HepG2 (cell line): ENCODE data around the gene ADARB2. TPM values are rescaled to one million over a fixed set of nuclear protein-coding genes. Genes with fewer than 3 reads are reported as not detected.

Source experiments
- ATAC-seq: fragments of 200-7000 bp; cut with Tn5 transposase; 3 replicates; pipeline ENCODE4 v1.9.1; 2020; ENCODE audit warnings: mild to moderate bottlenecking, moderate library complexity
- BruUV-seq: library from RNA; stranded (reverse); fragments of 400-500 nt; replicated peaks from 2 replicates; lab custom pipeline; 2021; lab: Mats Ljungman, UMichigan
- CTCF ChIA-PET: fragments of 300-600 bp; formaldehyde crosslinking; extraction: SDS; loops from one replicate; lab custom pipeline; 2021; ENCODE audit warnings: low total read pairs, inconsistent platforms, low intra/inter-chr PET ratio; lab: Yijun Ruan, JAX
- POLR2A ChIA-PET: fragments of 350-600 bp; sonication (Branson Sonifier 250); formaldehyde crosslinking; loops from one replicate; lab custom pipeline; 2020; ENCODE audit warnings: antibody characterized with exemption, inconsistent platforms; lab: Yijun Ruan, JAX
- DNase-seq: peaks from one replicate; pipeline ENCODE4 v3.0.0-alpha.2; 2015; ENCODE audit warnings: low spot score
- FAIRE-seq: peaks from 3 replicates; lab custom pipeline; 2011; peaks lifted over from hg19 to GRCh38; lab: Jason Lieb, UNC
- H2AFZ ChIP-seq: one replicate; pipeline ENCODE4 v1.6.1; 2011; ENCODE audit warnings: low read length, inconsistent platforms
- H3K27ac ChIP-seq: fragments of 300-600 bp; 3 replicates; pipeline ENCODE4 v1.8.0; 2011; ENCODE audit warnings: mixed run types, mild to moderate bottlenecking, mixed read lengths, low read length, inconsistent platforms; ENCODE audit not compliant: insufficient read depth; ENCODE audit errors: extremely low read length
- H3K27me3 ChIP-seq, 2 experiments: fragments of 200-600 bp in 1 of 2; 2 replicates in 1 of 2; 3 replicates in 1 of 2; pipeline versions ENCODE4 v1.6.0 to v1.8.0; 2011; ENCODE audit warnings: low read length in 2 of 2, mild to moderate bottlenecking in 2 of 2, moderate library complexity in 2 of 2, inconsistent platforms in 1 of 2; ENCODE audit not compliant: insufficient read depth in 2 of 2, control insufficient read depth in 1 of 2
- H3K36me3 ChIP-seq, 2 experiments: fragments of 200-600 bp in 1 of 2; replicated peaks in 1 of 2; 2 replicates in 1 of 2; 3 replicates in 1 of 2; pipeline versions ENCODE4 v1.5.1 to v1.8.0; 2011; ENCODE audit warnings: low read length in 2 of 2, inconsistent platforms in 1 of 2; ENCODE audit not compliant: insufficient read depth in 2 of 2, control insufficient read depth in 1 of 2
- H3K4me1 ChIP-seq: 2 replicates; pipeline ENCODE4 v1.5.1; 2012; ENCODE audit warnings: low read length, inconsistent platforms; ENCODE audit not compliant: insufficient read depth
- H3K4me2 ChIP-seq: 2 replicates; pipeline ENCODE4 v1.6.0; 2011; ENCODE audit warnings: low read depth, low read length, inconsistent platforms
- H3K4me3 ChIP-seq, 3 experiments: fragments of 200-600 bp in 1 of 3; sonication (generic), shearing (Covaris generic) in 1 of 3; replicated peaks in 1 of 3; 2 replicates each; pipeline ENCODE4 v1.5.1; 2011 to 2016; ENCODE audit warnings: low read length in 3 of 3, inconsistent platforms in 2 of 3, low read depth in 2 of 3, mild to moderate bottlenecking in 2 of 3, control low read depth in 1 of 3, mixed read lengths in 1 of 3; ENCODE audit not compliant: insufficient read depth in 1 of 3
- H3K79me2 ChIP-seq: one replicate; pipeline ENCODE4 v1.6.1; 2011; ENCODE audit warnings: low read length, inconsistent platforms; ENCODE audit not compliant: insufficient read depth
- H3K9ac ChIP-seq: 2 replicates; pipeline ENCODE4 v1.6.0; 2011; ENCODE audit warnings: mild to moderate bottlenecking, low read depth, low read length, inconsistent platforms; ENCODE audit not compliant: insufficient read depth
- H3K9me3 ChIP-seq: 2 replicates; pipeline ENCODE4 v1.5.1; 2012; ENCODE audit warnings: mild to moderate bottlenecking, low read length
- H4K20me1 ChIP-seq: 2 replicates; pipeline ENCODE4 v1.6.0; 2011; ENCODE audit warnings: inconsistent platforms, mild to moderate bottlenecking, low read length, moderate library complexity; ENCODE audit not compliant: insufficient read depth
- ATF7 ChIP-seq, 2 experiments: fragments of 450-650 bp in 1 of 2; sonication (generic) in 1 of 2; formaldehyde crosslinking in 1 of 2; IDR thresholded peaks; 2 replicates each; pipeline versions ENCODE4 v1.4.0 to v1.6.1; 2016 to 2020; ENCODE audit warnings: antibody characterized with exemption in 1 of 2, mild to moderate bottlenecking in 1 of 2, missing genetic modification reagents in 1 of 2
- BCL6 ChIP-seq: IDR thresholded peaks from 2 replicates; pipeline ENCODE4 v1.6.1; 2016; ENCODE audit warnings: missing genetic modification reagents, missing compliant biosample characterization
- BHLHE40 ChIP-seq: IDR thresholded peaks from 2 replicates; pipeline ENCODE4 v1.6.1; 2011; ENCODE audit warnings: low read length, improper control_type of control experiment
- CAMTA2 ChIP-seq: sonication (generic); formaldehyde crosslinking; IDR thresholded peaks from 2 replicates; pipeline ENCODE4 v1.4.0; 2020; ENCODE audit warnings: mild to moderate bottlenecking, missing genetic modification reagents, borderline replicate concordance
- DNMT3B ChIP-seq: conservative IDR thresholded peaks from 2 replicates; pipeline ENCODE4 v1.6.1; 2016; ENCODE audit warnings: missing biosample characterization, control low read depth
- HDAC2 ChIP-seq: sonication (generic); formaldehyde crosslinking; IDR thresholded peaks from 2 replicates; pipeline ENCODE4 v1.4.0; 2020; ENCODE audit warnings: missing genetic modification reagents
- IKZF1 ChIP-seq: fragments of 450-650 bp; IDR thresholded peaks from 2 replicates; pipeline ENCODE4 v1.7.1; 2016
- JARID2 ChIP-seq: sonication (generic); formaldehyde crosslinking; IDR thresholded peaks from 2 replicates; pipeline ENCODE4 v1.8.1; 2023; ENCODE audit warnings: missing genetic modification reagents, inconsistent platforms; ENCODE audit not compliant: insufficient replicate concordance
- KDM5A ChIP-seq: fragments of 200-600 bp; sonication (generic); IDR thresholded peaks from 2 replicates; pipeline ENCODE4 v1.7.0; 2018; ENCODE audit warnings: antibody characterized with exemption, mild to moderate bottlenecking, low read length, borderline replicate concordance
- KLF9 ChIP-seq: IDR thresholded peaks from 2 replicates; pipeline ENCODE4 v1.6.1; 2016; ENCODE audit warnings: low read depth
- MAFG ChIP-seq: sonication (generic); formaldehyde crosslinking; IDR thresholded peaks from 2 replicates; pipeline ENCODE4 v1.5.1; 2020; ENCODE audit warnings: mild to moderate bottlenecking, missing genetic modification reagents
- MEIS2 ChIP-seq: sonication (generic); formaldehyde crosslinking; IDR thresholded peaks from 2 replicates; pipeline ENCODE4 v1.9.0; 2021; ENCODE audit warnings: mild to moderate bottlenecking, missing genetic modification reagents
- NFE2L2 ChIP-seq: fragments of 150-350 bp; IDR thresholded peaks from 2 replicates; pipeline ENCODE4 v1.6.1; 2014; ENCODE audit warnings: low read length
- ZNF253 ChIP-seq: sonication (generic); formaldehyde crosslinking; IDR thresholded peaks from 2 replicates; pipeline ENCODE4 v1.8.0; 2022; ENCODE audit warnings: mild to moderate bottlenecking, missing genetic modification reagents, borderline replicate concordance
- ZNF33B ChIP-seq: sonication (generic); formaldehyde crosslinking; IDR thresholded peaks from 2 replicates; pipeline ENCODE4 v1.5.1; 2020; ENCODE audit warnings: mild to moderate bottlenecking, missing genetic modification reagents
- WGBS: methylation state at CpG from one replicate; pipeline ENCODE4 v1.1.6; 2017; ENCODE audit warnings: low lambda C conversion rate; 5-methylcytosine and 5-hydroxymethylcytosine counted together
- in situ Hi-C: cut with HindIII; loops from 2 replicates; pipeline ENCODE4 v1.10.0; 2017; ENCODE audit warnings: low pct_unique_long_range_greater_than_20kb; ENCODE audit not compliant: extremely low pct_ligation_motif_present
- intact Hi-C: fragments of 100-400 bp; cut with micrococcal nuclease; formaldehyde crosslinking; loops from one replicate; pipeline ENCODE4 v1.10.0; 2022; ENCODE audit not compliant: unreplicated experiment
- polyA plus RNA-seq, 8 experiments: library from polyadenylated mRNA; depleted of rRNA in 3 of 8; stranded (reverse) in 7 of 8; unstranded in 1 of 8; fragments of >200 nt; fragmentation: Illumina TruSeq in 4 of 8; extraction: Trizol in 4 of 8; gene quantifications; 2 replicates each; pipeline versions ENCODE4 v1.2.1 to v1.2.3, GENCODE V29; 2011 to 2016; ENCODE audit warnings: low read depth in 4 of 8, missing spikeins in 1 of 8, mixed read lengths in 1 of 8; ENCODE audit not compliant: insufficient read depth in 1 of 8
- total RNA-seq, 5 experiments: library from RNA; depleted of rRNA; stranded (reverse); fragments of >200 nt; fragmentation: Illumina TruSeq; extraction: Trizol; gene quantifications; 2 replicates each; pipeline ENCODE4 v1.2.3, GENCODE V29; 2016; ENCODE audit warnings: low read depth in 1 of 5
- TF ChIP-seq, protein P1 (sequence below): IDR thresholded peaks from 2 replicates; pipeline ENCODE4 v1.6.1; 2012; ENCODE audit warnings: low read length, improper control_type of control experiment
- TF ChIP-seq, protein P2 (sequence below): sonication (generic); formaldehyde crosslinking; IDR thresholded peaks from 2 replicates; pipeline ENCODE4 v1.8.0; 2022; ENCODE audit warnings: mild to moderate bottlenecking, missing genetic modification reagents
- TF ChIP-seq, protein P3 (sequence below): IDR thresholded peaks from 2 replicates; pipeline ENCODE4 v1.6.1; 2016; ENCODE audit warnings: low read depth, control low read depth

ADARB2 gene
- total and polyA plus RNA-seq, 2 of the 13 experiments (the other 11 are each of a cell fraction or from before 2014, with no cell fraction given): not detected

DNA sequence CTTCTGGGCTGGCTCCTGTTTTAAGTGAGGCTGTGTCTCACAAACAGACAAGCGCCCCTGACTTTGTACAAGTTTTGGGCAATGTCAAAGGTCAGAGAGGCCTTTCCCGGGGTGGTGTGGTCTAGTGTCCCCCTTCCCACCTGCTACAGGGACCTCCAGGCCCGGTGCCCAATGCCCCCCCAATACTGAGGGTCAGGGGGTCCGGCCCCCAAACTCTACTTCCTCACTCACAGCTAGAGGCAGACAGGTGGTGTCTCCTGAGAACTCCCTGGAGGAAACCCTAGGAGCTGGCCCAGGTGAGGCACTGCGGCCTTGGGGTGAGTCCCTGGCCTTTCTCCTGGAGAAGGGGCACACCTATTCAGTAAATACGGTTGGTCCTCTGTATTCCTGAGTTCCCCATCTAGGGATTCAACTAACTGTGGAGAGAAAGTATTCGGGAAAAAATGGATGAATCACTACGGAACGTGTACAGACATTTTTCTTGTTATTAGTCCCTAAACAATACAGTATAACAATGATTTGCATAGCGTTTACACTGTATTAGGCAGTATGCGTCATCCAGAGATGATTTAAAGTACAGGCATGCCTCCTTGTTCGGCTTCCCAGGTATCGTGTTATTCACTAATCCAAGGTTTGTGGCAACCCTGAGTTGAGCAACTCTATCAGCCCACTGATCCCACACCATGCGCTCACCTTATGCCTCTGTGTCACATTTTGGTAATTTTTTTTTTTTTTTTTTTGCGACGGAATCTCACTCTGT is 373.0 kb downstream of the ADARB2 start:
- Histone ChIP-seq H3K4me3 (no peak overlapping the region), H3K9ac (no peak overlapping the region), H3K27ac (no peak overlapping the region), H3K9me3 (no peaks in the 10 kb centered on the region), H3K36me3 (no peaks in the 10 kb centered on the region), H3K27me3 (peaks cover 0 to 16% of the 10 kb centered on the region in 2 experiments; a peak in 2 of 5 replicates), H3K4me1 (peaks cover 7% of the 10 kb centered on the region), H2AFZ (no peak overlapping the region), H4K20me1 (no peaks in the 10 kb centered on the region), H3K4me2 (no peak overlapping the region), H3K79me2 (no peaks in the 10 kb centered on the region)
- TF ChIP-seq BCL6 (CRISPR knock-in tag): no peak
- no peak for TF ChIP-seq KLF9
- TF ChIP-seq, protein P1, sequence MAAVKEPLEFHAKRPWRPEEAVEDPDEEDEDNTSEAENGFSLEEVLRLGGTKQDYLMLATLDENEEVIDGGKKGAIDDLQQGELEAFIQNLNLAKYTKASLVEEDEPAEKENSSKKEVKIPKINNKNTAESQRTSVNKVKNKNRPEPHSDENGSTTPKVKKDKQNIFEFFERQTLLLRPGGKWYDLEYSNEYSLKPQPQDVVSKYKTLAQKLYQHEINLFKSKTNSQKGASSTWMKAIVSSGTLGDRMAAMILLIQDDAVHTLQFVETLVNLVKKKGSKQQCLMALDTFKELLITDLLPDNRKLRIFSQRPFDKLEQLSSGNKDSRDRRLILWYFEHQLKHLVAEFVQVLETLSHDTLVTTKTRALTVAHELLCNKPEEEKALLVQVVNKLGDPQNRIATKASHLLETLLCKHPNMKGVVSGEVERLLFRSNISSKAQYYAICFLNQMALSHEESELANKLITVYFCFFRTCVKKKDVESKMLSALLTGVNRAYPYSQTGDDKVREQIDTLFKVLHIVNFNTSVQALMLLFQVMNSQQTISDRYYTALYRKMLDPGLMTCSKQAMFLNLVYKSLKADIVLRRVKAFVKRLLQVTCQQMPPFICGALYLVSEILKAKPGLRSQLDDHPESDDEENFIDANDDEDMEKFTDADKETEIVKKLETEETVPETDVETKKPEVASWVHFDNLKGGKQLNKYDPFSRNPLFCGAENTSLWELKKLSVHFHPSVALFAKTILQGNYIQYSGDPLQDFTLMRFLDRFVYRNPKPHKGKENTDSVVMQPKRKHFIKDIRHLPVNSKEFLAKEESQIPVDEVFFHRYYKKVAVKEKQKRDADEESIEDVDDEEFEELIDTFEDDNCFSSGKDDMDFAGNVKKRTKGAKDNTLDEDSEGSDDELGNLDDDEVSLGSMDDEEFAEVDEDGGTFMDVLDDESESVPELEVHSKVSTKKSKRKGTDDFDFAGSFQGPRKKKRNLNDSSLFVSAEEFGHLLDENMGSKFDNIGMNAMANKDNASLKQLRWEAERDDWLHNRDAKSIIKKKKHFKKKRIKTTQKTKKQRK: no peak
- no peak for TF ChIP-seq IKZF1
- TF ChIP-seq JARID2 (CRISPR knock-in tag): no peak
- no peak for TF ChIP-seq MEIS2
- no peak for TF ChIP-seq DNMT3B
- no peak for TF ChIP-seq ATF7 (IDR thresholded peaks at IDR 0.05)
- no peak for TF ChIP-seq ATF7 (CRISPR knock-in tag; IDR thresholded peaks at IDR 0.05)
- no peak for TF ChIP-seq ZNF33B (CRISPR knock-in tag)
- no peak for TF ChIP-seq BHLHE40
- no peak for TF ChIP-seq HDAC2 (CRISPR knock-in tag)
- no peak for TF ChIP-seq ZNF253 (CRISPR knock-in tag)
- no peak for TF ChIP-seq KDM5A
- TF ChIP-seq CAMTA2 (CRISPR knock-in tag): no peak
- TF ChIP-seq, protein P2, sequence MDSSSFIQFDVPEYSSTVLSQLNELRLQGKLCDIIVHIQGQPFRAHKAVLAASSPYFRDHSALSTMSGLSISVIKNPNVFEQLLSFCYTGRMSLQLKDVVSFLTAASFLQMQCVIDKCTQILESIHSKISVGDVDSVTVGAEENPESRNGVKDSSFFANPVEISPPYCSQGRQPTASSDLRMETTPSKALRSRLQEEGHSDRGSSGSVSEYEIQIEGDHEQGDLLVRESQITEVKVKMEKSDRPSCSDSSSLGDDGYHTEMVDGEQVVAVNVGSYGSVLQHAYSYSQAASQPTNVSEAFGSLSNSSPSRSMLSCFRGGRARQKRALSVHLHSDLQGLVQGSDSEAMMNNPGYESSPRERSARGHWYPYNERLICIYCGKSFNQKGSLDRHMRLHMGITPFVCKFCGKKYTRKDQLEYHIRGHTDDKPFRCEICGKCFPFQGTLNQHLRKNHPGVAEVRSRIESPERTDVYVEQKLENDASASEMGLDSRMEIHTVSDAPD (CRISPR knock-in tag): no peak
- TF ChIP-seq, protein P3, sequence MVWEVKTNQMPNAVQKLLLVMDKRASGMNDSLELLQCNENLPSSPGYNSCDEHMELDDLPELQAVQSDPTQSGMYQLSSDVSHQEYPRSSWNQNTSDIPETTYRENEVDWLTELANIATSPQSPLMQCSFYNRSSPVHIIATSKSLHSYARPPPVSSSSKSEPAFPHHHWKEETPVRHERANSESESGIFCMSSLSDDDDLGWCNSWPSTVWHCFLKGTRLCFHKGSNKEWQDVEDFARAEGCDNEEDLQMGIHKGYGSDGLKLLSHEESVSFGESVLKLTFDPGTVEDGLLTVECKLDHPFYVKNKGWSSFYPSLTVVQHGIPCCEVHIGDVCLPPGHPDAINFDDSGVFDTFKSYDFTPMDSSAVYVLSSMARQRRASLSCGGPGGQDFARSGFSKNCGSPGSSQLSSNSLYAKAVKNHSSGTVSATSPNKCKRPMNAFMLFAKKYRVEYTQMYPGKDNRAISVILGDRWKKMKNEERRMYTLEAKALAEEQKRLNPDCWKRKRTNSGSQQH (CRISPR knock-in tag): no peak
- TF ChIP-seq MAFG (CRISPR knock-in tag): no peak
- no peak for TF ChIP-seq NFE2L2
- POLR2A ChIA-PET: no interaction called here
- ATAC-seq (no peak), DNase-seq (no peak), FAIRE-seq (no peak)
- 53% methylated on average over 12 of the region's 16 CpGs for WGBS
- in situ Hi-C loops: no loop called here
- BruUV-seq: no TSS peak
- CTCF ChIA-PET: no interaction called here
- intact Hi-C loops: no loop called here
